Body of pancreas (tissue), 4 donors: Measurements from ENCODE around the gene IL6R. TPM values are rescaled to one million over a fixed set of nuclear protein-coding genes. Genes with fewer than 3 reads are reported as not detected.
A peak's percentile ranks its signal among the peaks of the same experiment; 100 is the strongest.

Experiments used
- ATAC-seq: fragments of 150-250 bp; one replicate; pipeline ENCODE4 v1.9.1; 2016
- DNase-seq, 4 donors: peaks; one replicate each; pipeline ENCODE4 v3.0.0-alpha.2; 2019
- H3K27ac ChIP-seq, 4 donors: fragments of 200-600 bp; sonication (generic); 1 replicate in 3 of 4; 2 replicates in 1 of 4; pipeline versions ENCODE4 v1.5.1 to v1.6.1; 2016 to 2019; ENCODE audit warnings: mild to moderate bottlenecking in 1 of 4, mixed read lengths in 1 of 4, moderate library complexity in 1 of 4
- H3K27me3 ChIP-seq, 2 donors: fragments of 200-600 bp; sonication (generic); one replicate each; pipeline ENCODE4 v1.6.0; 2016; ENCODE audit warnings: mild to moderate bottlenecking in 1 of 2
- H3K36me3 ChIP-seq, 2 donors: fragments of 200-600 bp; sonication (generic); replicated peaks in 1 of 2; 2 replicates each; pipeline ENCODE4 v1.5.1; 2016; ENCODE audit warnings: low read depth in 2 of 2; ENCODE audit not compliant: insufficient read depth in 1 of 2
- H3K4me1 ChIP-seq: fragments of 200-600 bp; sonication (generic); one replicate; pipeline ENCODE4 v1.6.0; 2016
- H3K4me3 ChIP-seq, 2 donors: fragments of 200-600 bp; sonication (generic); 1 replicate in 1 of 2; 2 replicates in 1 of 2; pipeline ENCODE4 v1.5.1; 2016 to 2019
- H3K9me3 ChIP-seq, 3 donors: fragments of 200-600 bp; sonication (generic); 1 replicate in 2 of 3; 2 replicates in 1 of 3; pipeline ENCODE4 v1.5.1; 2016
- CTCF ChIP-seq, 7 experiments: fragments of 450-650 bp in 4 of 7; fragments of 200-600 bp in 3 of 7; sonication (generic) in 3 of 7; IDR thresholded peaks; one replicate each; pipeline ENCODE4 v1.5.1; 2016 to 2019; ENCODE audit warnings: antibody characterized with exemption in 7 of 7
- POLR2A ChIP-seq, 3 donors: fragments of 450-650 bp; IDR thresholded peaks; one replicate each; pipeline ENCODE4 v1.6.1; 2016; ENCODE audit warnings: antibody characterized with exemption in 3 of 3, mild to moderate bottlenecking in 2 of 3
- WGBS, 2 donors: methylation state at CpG; one replicate each; pipeline ENCODE4 v1.1.5; 2017; 5-methylcytosine and 5-hydroxymethylcytosine counted together
- intact Hi-C: fragments of 100-400 bp; cut with DNase I; formaldehyde crosslinking; loops from one replicate; pipeline ENCODE4 v1.15.1; 2023
- total RNA-seq, 2 donors: library from RNA; depleted of rRNA; stranded (reverse); fragments of >200 nt; gene quantifications; one replicate each; pipeline ENCODE4 v1.1.0, GENCODE V29; 2016

IL6R gene
- total RNA-seq, 2 donors from 2014 or later: 5.9 to 13.5 TPM

GRCh38 chr1:154500533-154500932, 95.4 kb downstream of the IL6R start:
- Histone ChIP-seq H3K9me3 (no peaks in the 10 kb centered on the region), H3K4me1 (peaks cover 18% of the 10 kb centered on the region), H3K27me3 (peaks cover 0 to 26% of the 10 kb centered on the region in 2 donors), H3K4me3 (no peak overlapping the region), H3K27ac (no peak overlapping the region), H3K36me3 (no peaks in the 10 kb centered on the region)
- ATAC-seq (no peak), DNase-seq (no peak)
- no peak for TF ChIP-seq POLR2A (IDR thresholded peaks at IDR 0.05)
- TF ChIP-seq CTCF (IDR thresholded peaks at IDR 0.05): no peak
- intact Hi-C loops: no loop called here
- 66 to 75% methylated on average over 8 of the region's 8 CpGs for WGBS, 2 donors

- 5 to 33% methylated on average over 6 to 35 of the region's 54 CpGs for WGBS, 2 donors
- H3K27me3 ChIP-seq: peaks cover 0 to 26% of the 10 kb centered on the region in 2 donors
- peak; percentile 30 to 43 (median 40) for DNase-seq
- H3K27ac ChIP-seq: peak overlapping the region in 2 of 4 donors; percentile 10 to 30
- intact Hi-C loops: no loop called here
- H3K4me1 ChIP-seq: peaks cover 18% of the 10 kb centered on the region
- peak; percentile 58 for ATAC-seq
- H3K36me3 ChIP-seq: no peaks in the 10 kb centered on the region
- no peak overlapping the region for H3K4me3 ChIP-seq
- TF ChIP-seq POLR2A (IDR thresholded peaks at IDR 0.05): no peak
- no peak for TF ChIP-seq CTCF (IDR thresholded peaks at IDR 0.05)
- H3K9me3 ChIP-seq: no peaks in the 10 kb centered on the region
These were observed 96.4 kb downstream of the IL6R start for GRCh38 chr1:154501423-154502065.

- ATAC-seq (peak; percentile 54), DNase-seq (no peak)
- TF ChIP-seq POLR2A (IDR thresholded peaks at IDR 0.05) (no peak), CTCF (IDR thresholded peaks at IDR 0.05) (no peak)
- Histone ChIP-seq H3K36me3 (no peaks in the 10 kb centered on the region), H3K27me3 (peaks cover 0 to 26% of the 10 kb centered on the region in 2 donors), H3K4me3 (no peak within 1 kb of the TSS), H3K4me1 (peaks cover 18% of the 10 kb centered on the region), H3K9me3 (no peaks in the 10 kb centered on the region), H3K27ac (peak within 1 kb of the TSS in 2 of 4 donors; percentile 10 to 30)
- 5 to 18% methylated on average over 17 to 88 of the region's 90 CpGs for WGBS, 2 donors
- intact Hi-C loops: no loop called here
These were observed 97.1 kb downstream of the IL6R start, which contains the start of the genes SHE and TDRD10 for GRCh38 chr1:154502066-154502743. Gene SHE (minus strand): TSS chr1:154502412. CDS start chr1:154502026, 386 bp downstream. Gene TDRD10 (plus strand): TSS chr1:154502219. CDS start chr1:154506904, 4,685 bp downstream.

GRCh38 chr1:154502744-154503115, 97.6 kb downstream of the IL6R start:
- no peak for TF ChIP-seq POLR2A (IDR thresholded peaks at IDR 0.05)
- TF ChIP-seq CTCF (IDR thresholded peaks at IDR 0.05): no peak
- DNase-seq (no peak), ATAC-seq (no peak)
- Histone ChIP-seq H3K9me3 (no peaks in the 10 kb centered on the region), H3K4me3 (no peak overlapping the region), H3K27ac (no peak overlapping the region), H3K4me1 (peaks cover 18% of the 10 kb centered on the region), H3K27me3 (peaks cover 0 to 26% of the 10 kb centered on the region in 2 donors), H3K36me3 (no peaks in the 10 kb centered on the region)
- intact Hi-C loops: no loop called here
- 17 to 23% methylated on average over 8 to 43 of the region's 43 CpGs for WGBS, 2 donors
